ENCODE data around the gene GGA1.

DNA sequence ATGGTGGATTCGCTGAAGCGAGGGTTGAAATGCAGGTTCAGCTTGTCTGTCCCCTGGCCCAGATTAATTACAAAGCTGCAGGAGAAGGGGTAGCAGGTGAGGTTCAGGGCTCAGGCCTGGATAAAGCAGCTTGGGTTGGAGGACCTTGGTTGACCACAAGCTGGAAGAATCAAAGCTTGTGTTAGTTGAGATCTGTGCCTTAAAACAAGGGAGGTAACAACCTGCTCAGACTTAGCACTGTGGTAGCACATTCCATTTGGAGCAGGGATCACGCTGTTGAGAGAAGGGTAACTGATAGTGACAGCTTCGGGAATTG lies 38.0 kb upstream of the GGA1 start:
- TF ChIP-seq, protein P1, sequence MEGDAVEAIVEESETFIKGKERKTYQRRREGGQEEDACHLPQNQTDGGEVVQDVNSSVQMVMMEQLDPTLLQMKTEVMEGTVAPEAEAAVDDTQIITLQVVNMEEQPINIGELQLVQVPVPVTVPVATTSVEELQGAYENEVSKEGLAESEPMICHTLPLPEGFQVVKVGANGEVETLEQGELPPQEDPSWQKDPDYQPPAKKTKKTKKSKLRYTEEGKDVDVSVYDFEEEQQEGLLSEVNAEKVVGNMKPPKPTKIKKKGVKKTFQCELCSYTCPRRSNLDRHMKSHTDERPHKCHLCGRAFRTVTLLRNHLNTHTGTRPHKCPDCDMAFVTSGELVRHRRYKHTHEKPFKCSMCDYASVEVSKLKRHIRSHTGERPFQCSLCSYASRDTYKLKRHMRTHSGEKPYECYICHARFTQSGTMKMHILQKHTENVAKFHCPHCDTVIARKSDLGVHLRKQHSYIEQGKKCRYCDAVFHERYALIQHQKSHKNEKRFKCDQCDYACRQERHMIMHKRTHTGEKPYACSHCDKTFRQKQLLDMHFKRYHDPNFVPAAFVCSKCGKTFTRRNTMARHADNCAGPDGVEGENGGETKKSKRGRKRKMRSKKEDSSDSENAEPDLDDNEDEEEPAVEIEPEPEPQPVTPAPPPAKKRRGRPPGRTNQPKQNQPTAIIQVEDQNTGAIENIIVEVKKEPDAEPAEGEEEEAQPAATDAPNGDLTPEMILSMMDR (IDR thresholded peaks at IDR 0.05): no peak
- TF ChIP-seq POLR2A (IDR thresholded peaks at IDR 0.05): no peak

Data from thyroid gland (tissue), 4 donors.